Stomach (tissue), 4 donors: Measurements from ENCODE around the gene PSMB8.

Source experiments
- EP300 ChIP-seq: sonication (generic); formaldehyde crosslinking; IDR thresholded peaks from one replicate; pipeline ENCODE4 v1.6.1; 2017; ENCODE audit warnings: antibody characterized with exemption
- POLR2A ChIP-seq, 4 donors: fragments of 450-650 bp; IDR thresholded peaks; one replicate each; pipeline ENCODE4 v1.6.1; 2016; ENCODE audit warnings: antibody characterized with exemption in 4 of 4, control low read depth in 2 of 4, mild to moderate bottlenecking in 1 of 4, moderate library complexity in 1 of 4
- POLR2AphosphoS5 ChIP-seq, 3 donors: sonication (generic); formaldehyde crosslinking; IDR thresholded peaks; one replicate each; pipeline ENCODE4 v1.6.1; 2016; ENCODE audit warnings: antibody characterized with exemption in 3 of 3
- TF ChIP-seq, protein P1 (sequence below), 7 experiments: fragments of 450-650 bp in 4 of 7; fragments of 200-600 bp in 3 of 7; sonication (generic) in 3 of 7; IDR thresholded peaks; one replicate each; pipeline ENCODE4 v1.5.1; 2016 to 2019; ENCODE audit warnings: antibody characterized with exemption in 7 of 7, control low read depth in 2 of 7, mild to moderate bottlenecking in 1 of 7

- TF ChIP-seq, protein P1, sequence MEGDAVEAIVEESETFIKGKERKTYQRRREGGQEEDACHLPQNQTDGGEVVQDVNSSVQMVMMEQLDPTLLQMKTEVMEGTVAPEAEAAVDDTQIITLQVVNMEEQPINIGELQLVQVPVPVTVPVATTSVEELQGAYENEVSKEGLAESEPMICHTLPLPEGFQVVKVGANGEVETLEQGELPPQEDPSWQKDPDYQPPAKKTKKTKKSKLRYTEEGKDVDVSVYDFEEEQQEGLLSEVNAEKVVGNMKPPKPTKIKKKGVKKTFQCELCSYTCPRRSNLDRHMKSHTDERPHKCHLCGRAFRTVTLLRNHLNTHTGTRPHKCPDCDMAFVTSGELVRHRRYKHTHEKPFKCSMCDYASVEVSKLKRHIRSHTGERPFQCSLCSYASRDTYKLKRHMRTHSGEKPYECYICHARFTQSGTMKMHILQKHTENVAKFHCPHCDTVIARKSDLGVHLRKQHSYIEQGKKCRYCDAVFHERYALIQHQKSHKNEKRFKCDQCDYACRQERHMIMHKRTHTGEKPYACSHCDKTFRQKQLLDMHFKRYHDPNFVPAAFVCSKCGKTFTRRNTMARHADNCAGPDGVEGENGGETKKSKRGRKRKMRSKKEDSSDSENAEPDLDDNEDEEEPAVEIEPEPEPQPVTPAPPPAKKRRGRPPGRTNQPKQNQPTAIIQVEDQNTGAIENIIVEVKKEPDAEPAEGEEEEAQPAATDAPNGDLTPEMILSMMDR (IDR thresholded peaks at IDR 0.05) = no peak
- TF ChIP-seq POLR2AphosphoS5 (IDR thresholded peaks at IDR 0.05) = no peak
- no peak for TF ChIP-seq POLR2A (IDR thresholded peaks at IDR 0.05)
- TF ChIP-seq EP300 = no peak
Measured at GRCh38 chr6:32835167-32835893, 8.5 kb downstream of the PSMB8 start.
